ENCODE measurements around the gene CREB5.

GRCh38 chr7:28711114-28711513 is 298.8 kb downstream of the CREB5 start:
- TF ChIP-seq CTCF (IDR thresholded peaks at IDR 0.05 in 8 of 11, conservative IDR thresholded peaks at IDR 0.05 in 3 of 11) (no peak), POLR2A (IDR thresholded peaks at IDR 0.05) (no peak), POLR2AphosphoS5 (IDR thresholded peaks at IDR 0.05) (no peak)

Measured in spleen (tissue), 7 donors.